ENCODE data around the gene APBB1.

The APBB1 gene

GRCh38 chr11:6419009-6419631 is at the start of gene APBB1:
Gene APBB1 (minus strand): TSS chr11:6419094. CDS start chr11:6411347, 7,747 bp downstream.
- peak; percentile 63 for DNase-seq

DNA sequence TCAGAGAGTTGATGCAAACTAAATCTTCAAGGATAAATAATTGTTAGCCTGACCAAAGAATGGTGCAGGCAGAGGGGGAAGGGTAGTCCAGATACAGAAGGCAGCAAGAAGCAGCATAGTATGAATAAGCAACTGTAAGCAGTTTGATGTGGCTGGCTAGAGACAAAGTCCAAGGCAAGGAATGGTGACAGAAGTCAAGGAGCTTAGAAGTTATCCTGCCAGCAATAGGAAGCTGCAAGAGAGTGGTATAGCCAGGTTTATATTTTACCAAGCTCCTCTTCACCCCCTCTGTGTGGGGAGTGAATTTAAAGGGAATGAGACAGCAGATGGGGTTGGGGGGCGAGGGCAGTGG is 40.2 kb upstream of the APBB1 start:
- no peak for DNase-seq

GRCh38 chr11:6458352-6459098 is 39.6 kb upstream of the APBB1 start:
- DNase-seq, result no peak

DNA sequence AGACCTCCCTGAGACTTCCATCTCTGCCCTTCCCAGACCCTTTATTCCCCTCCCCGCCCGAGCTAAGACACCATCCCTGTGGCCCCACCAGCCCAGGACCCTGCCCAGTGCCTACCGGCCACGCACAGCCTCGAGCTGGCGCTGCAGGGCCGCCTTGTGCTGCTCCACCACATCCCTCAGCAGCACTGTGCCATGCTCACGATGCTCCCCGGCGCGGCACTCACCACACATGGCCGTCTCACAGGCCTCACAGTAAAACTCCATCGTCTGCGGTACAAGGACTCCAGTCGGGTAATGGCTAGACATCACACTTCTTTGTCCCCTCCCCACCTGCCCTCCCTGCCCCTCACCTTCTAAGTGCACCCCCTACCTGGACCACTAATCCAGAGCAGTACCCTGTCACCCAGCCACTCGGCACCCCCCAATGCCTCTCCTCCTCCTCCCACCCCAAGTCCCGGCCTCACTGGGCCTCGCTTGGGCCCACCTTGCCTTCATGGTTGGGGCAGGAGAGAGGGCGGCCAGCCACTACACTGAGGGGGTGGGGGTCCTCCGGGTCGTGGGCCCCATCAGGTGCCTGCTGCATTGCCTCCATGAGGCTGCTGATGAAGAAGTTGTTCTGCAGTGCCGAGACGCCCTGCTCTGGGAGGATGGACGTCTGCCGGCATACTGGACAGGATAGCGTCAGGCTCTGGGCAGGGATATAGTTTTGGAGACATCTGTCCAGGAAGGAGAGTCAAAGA is 38.9 kb upstream of the APBB1 start:
- DNase-seq, result no peak

GRCh38 chr11:6456361-6457073 is 37.6 kb upstream of the APBB1 start:
- DNase-seq, result no peak

GRCh38 chr11:6455070-6455469 is 36.2 kb upstream of the APBB1 start:
- DNase-seq, result no peak

DNA sequence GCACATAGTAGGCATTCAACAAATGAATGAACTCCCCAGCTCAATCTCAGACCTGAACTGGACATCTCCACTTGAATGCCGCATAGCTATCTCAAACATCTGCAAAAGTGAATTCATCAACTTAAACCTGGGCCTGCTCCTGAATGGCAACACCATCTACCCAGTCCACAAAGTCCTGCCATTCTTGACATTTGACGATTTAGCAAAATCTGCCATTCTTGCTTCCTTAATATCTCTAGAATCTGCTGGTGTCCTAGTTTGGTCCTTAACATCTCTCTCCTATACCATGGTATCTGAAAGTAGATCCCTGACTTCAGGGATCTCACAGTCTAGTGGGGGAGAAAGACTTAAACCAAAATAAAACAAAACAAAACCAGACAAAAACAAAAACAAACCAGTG is 34.3 kb upstream of the APBB1 start:
- no peak for DNase-seq

- DNase-seq, result peak; percentile 28
Observed at GRCh38 chr11:6452219-6452618, 33.3 kb upstream of the APBB1 start.

DNA sequence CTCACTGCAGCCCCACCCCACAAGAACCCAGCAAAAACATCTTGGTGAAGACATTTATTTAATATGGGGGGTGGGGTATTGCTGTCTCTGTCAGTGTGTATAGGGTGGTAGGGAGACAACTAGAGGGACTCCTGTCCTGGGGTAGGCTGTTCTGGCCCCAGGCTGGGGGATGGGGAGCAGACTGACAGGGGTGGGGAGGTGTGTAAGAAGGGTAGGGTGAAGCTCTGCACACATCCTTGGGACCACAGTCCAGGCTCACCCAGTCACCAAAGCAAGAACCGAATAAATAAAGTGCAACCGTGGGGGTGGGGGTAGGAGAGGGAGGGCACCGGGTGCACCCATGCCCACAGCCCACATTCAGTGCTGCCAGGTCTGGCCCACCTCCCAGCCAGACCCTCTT is 29.7 kb upstream of the APBB1 start:
- DNase-seq, result no peak

DNA sequence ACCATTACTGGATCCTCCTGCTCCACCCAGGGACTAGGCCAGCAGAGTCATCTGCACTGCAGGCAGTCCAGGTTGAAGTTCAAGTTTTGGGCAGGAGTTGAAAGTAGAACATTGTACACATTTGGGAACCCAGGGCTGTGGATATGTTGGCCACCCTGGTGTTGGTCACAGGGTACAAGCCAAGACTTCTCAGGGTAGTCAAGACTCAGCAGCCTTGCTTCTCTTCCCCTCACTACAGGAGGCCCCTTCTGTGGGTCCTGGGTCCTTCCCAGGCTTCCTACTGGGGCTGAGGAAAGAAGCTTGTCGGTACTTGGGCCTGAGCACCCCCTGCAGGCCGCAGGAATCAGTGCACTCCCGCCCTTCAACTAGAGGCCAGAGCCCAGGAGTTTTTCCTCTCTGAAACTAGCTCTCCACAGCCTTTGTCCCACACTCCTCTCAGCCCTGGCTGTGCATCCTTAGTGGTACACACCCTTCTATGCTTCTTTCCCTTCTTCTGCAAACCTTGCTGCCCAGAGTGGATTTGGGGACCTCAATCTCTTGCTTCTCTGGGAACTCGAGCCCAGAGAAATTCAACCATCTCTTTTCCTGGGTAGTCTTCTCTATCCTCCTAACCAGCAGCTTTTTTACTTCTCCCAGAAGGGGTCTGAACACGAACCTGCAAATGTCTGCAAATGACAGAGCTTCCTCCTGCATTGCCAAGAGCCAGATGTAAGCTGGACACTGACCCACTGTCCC is 24.5 kb upstream of the APBB1 start:
- DNase-seq, result peak; percentile 37

- no peak for DNase-seq
Observed at GRCh38 chr11:6442441-6442840, 23.5 kb upstream of the APBB1 start.

GRCh38 chr11:6440906-6441358 is 22.0 kb upstream of the APBB1 start, which contains the start of gene HPX:
Gene HPX (minus strand): TSS chr11:6440987. CDS start chr11:6440963, 24 bp downstream.
- DNase-seq, result no peak

GRCh38 chr11:6438979-6439571 is 20.2 kb upstream of the APBB1 start:
- DNase-seq, result peak; percentile 46

DNA sequence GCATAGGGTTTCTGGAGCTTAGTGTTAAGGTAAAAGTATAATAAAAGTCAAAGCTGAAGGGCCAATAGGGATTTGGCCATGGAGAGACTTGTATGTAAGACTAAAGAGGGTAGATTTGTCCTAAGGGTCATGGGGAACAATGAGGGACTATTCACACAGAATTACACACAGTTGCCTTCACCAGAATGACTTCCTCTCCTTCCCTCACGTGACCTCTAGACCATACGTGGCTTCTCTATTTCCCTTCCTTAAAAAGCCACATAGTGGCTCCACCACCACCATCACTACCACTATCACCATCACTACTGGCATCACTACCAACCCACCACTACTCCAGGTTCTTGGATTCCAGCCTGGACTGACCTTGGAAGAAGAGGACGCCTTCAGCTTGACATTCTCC is 19.1 kb upstream of the APBB1 start:
- DNase-seq, result no peak

- DNase-seq, result no peak
Observed at GRCh38 chr11:6437423-6437822, 18.5 kb upstream of the APBB1 start.

DNA sequence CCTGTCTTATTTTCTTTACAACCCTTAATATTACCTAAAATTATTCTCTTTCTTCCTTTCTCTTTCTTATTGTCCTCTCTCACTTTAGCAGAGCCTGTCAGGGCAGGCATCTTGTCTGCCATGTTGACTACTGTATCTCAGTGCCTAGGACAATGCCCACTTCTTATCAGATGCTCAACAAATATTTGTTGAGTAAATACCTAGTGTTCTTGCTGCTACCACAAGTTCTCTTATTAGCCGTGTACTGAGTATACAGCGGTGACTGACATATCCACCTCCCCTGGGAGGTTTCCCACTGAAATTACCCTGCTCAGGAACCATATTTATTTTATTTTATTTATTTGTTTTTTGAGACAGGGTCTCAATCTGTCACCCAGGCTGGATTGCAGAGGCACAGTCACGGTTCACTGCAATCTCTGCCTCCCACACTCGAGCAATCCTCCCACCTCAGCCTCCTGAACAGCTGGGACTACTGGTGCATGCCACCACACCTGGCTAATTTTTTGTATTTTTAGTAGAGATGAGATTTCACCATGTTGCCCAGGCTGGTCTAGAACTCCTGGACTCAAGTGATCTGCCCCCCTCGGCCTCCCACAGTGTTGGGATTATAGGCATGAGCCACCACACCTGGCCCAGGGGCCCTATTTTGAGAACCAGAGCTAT is 15.2 kb upstream of the APBB1 start:
- no peak for DNase-seq

- DNase-seq, result peak; percentile 79
Observed at GRCh38 chr11:6431861-6432260, 13.0 kb upstream of the APBB1 start.

- no peak for DNase-seq
Observed at GRCh38 chr11:6427516-6427915, 8.6 kb upstream of the APBB1 start.

GRCh38 chr11:6420677-6421076 is 1.8 kb upstream of the APBB1 start:
- DNase-seq, result no peak

- DNase-seq, result no peak
Observed at GRCh38 chr11:6418557-6419008, 311 bp downstream of the APBB1 start.

- no peak for DNase-seq
Observed at GRCh38 chr11:6417907-6418556, 862 bp downstream of the APBB1 start.
